Kidney epithelial cell (primary cell): ENCODE data around the gene PIAS1. TPM values are rescaled to one million over a fixed set of nuclear protein-coding genes. Genes with fewer than 3 reads are reported as not detected.
"Not testable (repeated sequence)": the region's sequence is repeated elsewhere in the genome, so short reads cannot be mapped to it uniquely, and the experiment has no call there.

Experiments used
- DNase-seq: peaks from one replicate; pipeline ENCODE4 v3.0.0-alpha.2; 2010; ENCODE audit warnings: low read depth
- H3K27me3 ChIP-seq: 2 replicates; pipeline ENCODE4 v1.6.0; 2011; ENCODE audit warnings: low read length; ENCODE audit not compliant: control insufficient read depth, insufficient read depth
- H3K36me3 ChIP-seq: 2 replicates; pipeline ENCODE4 v1.5.1; 2011; ENCODE audit warnings: low read length; ENCODE audit not compliant: control insufficient read depth, insufficient read depth
- H3K4me3 ChIP-seq: 2 replicates; pipeline ENCODE4 v1.5.1; 2011; ENCODE audit warnings: low read depth, mild to moderate bottlenecking, control low read depth, low read length
- CTCF ChIP-seq: IDR thresholded peaks from 2 replicates; pipeline ENCODE4 v1.5.1; 2011; ENCODE audit warnings: mild to moderate bottlenecking, moderate library complexity, low read length, control low read depth, inconsistent platforms; ENCODE audit not compliant: insufficient read depth, poor library complexity, severe bottlenecking
- total RNA-seq: library from RNA; depleted of rRNA; stranded (reverse); fragments of >200 nt; gene quantifications from 2 replicates; pipeline ENCODE4 v1.2.3, GENCODE V29; 2015

The PIAS1 gene
- total RNA-seq, 1 donor from 2014 or later = 8.6 TPM

- DNase-seq = no peak
- no peaks in the 10 kb centered on the region for H3K27me3 ChIP-seq
- TF ChIP-seq CTCF = no peak
- peaks cover 2% of the 10 kb centered on the region for H3K36me3 ChIP-seq
- H3K4me3 ChIP-seq = no peak overlapping the region
Observed at GRCh38 chr15:68223171-68223570, 169.1 kb downstream of the PIAS1 start.

DNA sequence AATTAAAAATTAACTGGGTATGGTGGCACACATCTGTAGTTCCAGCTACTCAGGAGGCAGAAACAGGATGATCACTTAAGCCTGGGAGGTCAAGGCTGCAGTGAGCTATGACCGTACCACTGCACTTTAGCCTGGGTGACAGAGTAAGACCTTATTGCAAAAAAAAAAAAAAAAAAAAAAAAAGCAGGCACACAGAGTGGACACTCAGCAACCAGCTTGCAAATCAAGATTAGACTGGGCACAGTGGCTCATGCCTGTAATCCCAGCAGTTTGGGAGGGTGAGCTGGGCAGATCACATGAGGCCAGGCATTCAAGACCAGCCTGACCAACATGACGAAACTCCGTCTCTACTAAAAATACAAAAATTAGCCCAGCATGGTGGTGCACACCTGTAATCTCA lies 170.0 kb downstream of the PIAS1 start:
- TF ChIP-seq CTCF = no peak
- no peak overlapping the region for H3K4me3 ChIP-seq

GRCh38 chr15:68224546-68225250 lies 170.6 kb downstream of the PIAS1 start:
- Histone ChIP-seq H3K4me3 (no peak overlapping the region), H3K27me3 (no peaks in the 10 kb centered on the region), H3K36me3 (no peaks in the 10 kb centered on the region)
- no peak for DNase-seq
- TF ChIP-seq CTCF = no peak

More for the DNA sequence above, 170.0 kb downstream of the PIAS1 start:
- H3K36me3 ChIP-seq = no peaks in the 10 kb centered on the region
- no peak for DNase-seq
- no peaks in the 10 kb centered on the region for H3K27me3 ChIP-seq

DNA sequence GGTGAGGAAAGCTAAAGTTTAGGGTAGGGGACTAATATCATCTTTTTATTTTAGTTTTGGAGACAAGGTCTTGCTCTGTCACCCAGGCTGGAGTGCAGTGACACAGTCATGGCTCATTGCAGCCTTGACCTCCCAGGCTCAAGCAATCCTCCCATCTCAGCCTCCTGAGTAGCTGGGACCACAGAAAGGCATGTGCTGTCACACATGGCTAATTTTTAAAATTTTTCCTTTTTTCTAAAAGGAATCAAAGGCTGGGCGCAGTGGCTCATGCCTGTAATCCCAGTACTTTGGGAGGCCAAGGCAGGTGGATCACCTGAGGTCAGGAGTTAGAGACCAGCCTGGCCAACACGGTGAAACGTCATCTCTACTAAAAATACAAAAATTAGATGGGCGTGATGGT lies 171.3 kb downstream of the PIAS1 start:
- DNase-seq, H3K4me3 ChIP-seq, H3K27me3 ChIP-seq: not testable (repeated sequence)

GRCh38 chr15:68227643-68228142 lies 173.6 kb downstream of the PIAS1 start:
- Histone ChIP-seq H3K4me3 (no peak overlapping the region), H3K36me3 (no peaks in the 10 kb centered on the region), H3K27me3 (no peaks in the 10 kb centered on the region)
- no peak for DNase-seq
- TF ChIP-seq CTCF = no peak

More for the DNA sequence above, 171.3 kb downstream of the PIAS1 start:
- not testable (repeated sequence) for H3K36me3 ChIP-seq

- peak overlapping the region; percentile 81 for H3K4me3 ChIP-seq
- no peaks in the 10 kb centered on the region for H3K27me3 ChIP-seq
- H3K36me3 ChIP-seq = no peaks in the 10 kb centered on the region
- DNase-seq = no peak
- no peak for TF ChIP-seq CTCF
Observed at GRCh38 chr15:68228143-68228970, 174.2 kb downstream of the PIAS1 start.
